K562 (cell line): ENCODE data around the gene ATXN1. TPM values are rescaled to one million over a fixed set of nuclear protein-coding genes. Genes with fewer than 3 reads are reported as not detected.

Experiments used
- ATF2 ChIP-seq: sonication (generic); formaldehyde crosslinking; IDR thresholded peaks from 2 replicates; pipeline ENCODE4 v1.8.1; 2022; ENCODE audit warnings: missing genetic modification reagents
- CBFA2T2 ChIP-seq: fragments of 450-650 bp; conservative IDR thresholded peaks from 2 replicates; pipeline ENCODE4 v1.6.1; 2017; ENCODE audit warnings: mild to moderate bottlenecking
- CBX3 ChIP-seq, 2 experiments: IDR thresholded peaks; 1 replicate in 1 of 2; 2 replicates in 1 of 2; pipeline ENCODE4 v1.6.1; 2012; ENCODE audit warnings: inconsistent platforms in 2 of 2, low read length in 2 of 2, borderline replicate concordance in 1 of 2, control low read depth in 1 of 2
- CC2D1A ChIP-seq: fragments of 450-650 bp; IDR thresholded peaks from 2 replicates; pipeline ENCODE4 v1.6.1; 2017; ENCODE audit warnings: mild to moderate bottlenecking
- CEBPB ChIP-seq: fragments of 450-650 bp; IDR thresholded peaks from 2 replicates; pipeline ENCODE4 v1.6.1; 2016; ENCODE audit warnings: missing genetic modification characterization, missing compliant biosample characterization
- CGGBP1 ChIP-seq: fragments of 250-450 bp; sonication (Bioruptor Pico); IDR thresholded peaks from 2 replicates; pipeline ENCODE4 v1.9.0; 2021; ENCODE audit warnings: mild to moderate bottlenecking
- CSDE1 ChIP-seq, 2 experiments: fragments of 450-650 bp; IDR thresholded peaks; 2 replicates each; pipeline ENCODE4 v1.6.1; 2016; ENCODE audit warnings: mild to moderate bottlenecking in 1 of 2
- EGR1 ChIP-seq: fragments of 450-650 bp; conservative IDR thresholded peaks from 2 replicates; pipeline ENCODE4 v1.6.1; 2017; ENCODE audit warnings: mild to moderate bottlenecking
- FOSL1 ChIP-seq: fragments of 200-800 bp; sonication (Bioruptor generic); conservative IDR thresholded peaks from 2 replicates; pipeline ENCODE4 v1.6.1; 2016; ENCODE audit warnings: missing genetic modification characterization, missing compliant biosample characterization
- JUND ChIP-seq, 2 experiments: IDR thresholded peaks; 2 replicates in 1 of 2; 3 replicates in 1 of 2; pipeline ENCODE4 v1.6.1; 2011; ENCODE audit warnings: borderline replicate concordance in 2 of 2, low read depth in 2 of 2, low read length in 2 of 2, improper control_type of control experiment in 1 of 2, missing biosample characterization in 1 of 2, missing genetic modification characterization in 1 of 2, missing genetic modification reagents in 1 of 2
- KDM5B ChIP-seq: fragments of 200-600 bp; sonication (generic); IDR thresholded peaks from 2 replicates; pipeline ENCODE4 v1.6.1; 2012; ENCODE audit warnings: low read depth, mild to moderate bottlenecking, moderate library complexity, low read length, control low read depth, inconsistent platforms; ENCODE audit not compliant: insufficient replicate concordance
- MXD1 ChIP-seq: fragments of 250-450 bp; sonication (Bioruptor Pico); IDR thresholded peaks from 2 replicates; pipeline ENCODE4 v1.8.0; 2021; ENCODE audit warnings: borderline replicate concordance, mild to moderate bottlenecking, moderate library complexity; ENCODE audit not compliant: poor library complexity, severe bottlenecking
- MYNN ChIP-seq, 2 experiments: sonication (generic); formaldehyde crosslinking in 1 of 2; IDR thresholded peaks; 2 replicates each; pipeline versions ENCODE4 v1.5.0 to v1.6.1; 2016 to 2020; ENCODE audit warnings: antibody characterized with exemption in 1 of 2, missing genetic modification reagents in 1 of 2
- NR2F6 ChIP-seq: fragments of 450-650 bp; formaldehyde crosslinking; IDR thresholded peaks from 2 replicates; pipeline ENCODE4 v1.4.0; 2020; ENCODE audit warnings: mild to moderate bottlenecking
- NRF1 ChIP-seq, 2 experiments: fragments of 450-650 bp; IDR thresholded peaks in 1 of 2; conservative IDR thresholded peaks in 1 of 2; 2 replicates each; pipeline ENCODE4 v1.6.1; 2014; ENCODE audit warnings: mild to moderate bottlenecking in 2 of 2
- POLR2A ChIP-seq: fragments of 450-650 bp; conservative IDR thresholded peaks from 2 replicates; pipeline ENCODE4 v1.6.1; 2016
- RBFOX2 ChIP-seq: fragments of 200-400 bp; formaldehyde crosslinking; IDR thresholded peaks from 2 replicates; pipeline ENCODE4 v1.6.1; 2017; ENCODE audit warnings: low read depth, mild to moderate bottlenecking, low read length, moderate library complexity
- RFX1 ChIP-seq: fragments of 450-650 bp; IDR thresholded peaks from 2 replicates; pipeline ENCODE4 v1.6.1; 2016; ENCODE audit warnings: mild to moderate bottlenecking, moderate library complexity
- SAFB ChIP-seq: fragments of 200-400 bp; formaldehyde crosslinking; IDR thresholded peaks from 2 replicates; pipeline ENCODE4 v1.6.1; 2017; ENCODE audit warnings: low read depth, low read length, borderline replicate concordance
- SMAD4 ChIP-seq: fragments of 250-450 bp; sonication (Bioruptor Pico); conservative IDR thresholded peaks from 2 replicates; pipeline ENCODE4 v1.8.0; 2021; ENCODE audit warnings: inconsistent platforms, mild to moderate bottlenecking, moderate library complexity
- ZBTB12 ChIP-seq: fragments of 250-450 bp; sonication (Bioruptor Pico); IDR thresholded peaks from 2 replicates; pipeline ENCODE4 v1.4.0; 2020
- ZNF282 ChIP-seq: sonication (generic); formaldehyde crosslinking; IDR thresholded peaks from 2 replicates; pipeline ENCODE4 v1.8.1; 2023; ENCODE audit warnings: missing genetic modification reagents
- ZNF668 ChIP-seq: fragments of 250-450 bp; sonication (Bioruptor Pico); IDR thresholded peaks from 2 replicates; pipeline ENCODE4 v1.8.0; 2022; ENCODE audit warnings: mild to moderate bottlenecking, inconsistent platforms
- ZNF780A ChIP-seq: fragments of 250-450 bp; sonication (Bioruptor Pico); IDR thresholded peaks from 2 replicates; pipeline ENCODE4 v1.5.0; 2021; ENCODE audit warnings: mild to moderate bottlenecking
- ZSCAN29 ChIP-seq: fragments of 450-650 bp; IDR thresholded peaks from 2 replicates; pipeline ENCODE4 v1.6.1; 2017
- ZSCAN32 ChIP-seq: fragments of 450-650 bp; formaldehyde crosslinking; IDR thresholded peaks from 2 replicates; pipeline ENCODE4 v1.4.0; 2020; ENCODE audit warnings: mild to moderate bottlenecking, moderate library complexity
- polyA plus RNA-seq, 8 experiments: library from polyadenylated mRNA; depleted of rRNA in 4 of 8; stranded (reverse) in 5 of 8; unstranded in 3 of 8; fragments of >200 nt; fragmentation: Nextera tagmentation in 2 of 8; fragmentation: Illumina TruSeq in 1 of 8; extraction: Ambion mirVana in 2 of 8; extraction: Trizol in 1 of 8; gene quantifications; 2 replicates each; pipeline versions ENCODE4 v1.2.1 to v1.2.3, GENCODE V29; 2011 to 2014; ENCODE audit warnings: inconsistent platforms in 1 of 8, missing spikeins in 1 of 8
- total RNA-seq, 7 experiments: library from RNA; depleted of rRNA in 6 of 7; stranded (reverse); fragments of >200 nt in 6 of 7; fragmentation: Illumina TruSeq in 2 of 7; extraction: Trizol in 2 of 7; gene quantifications; 2 replicates each; pipeline versions ENCODE4 v1.2.1 to v1.2.3, GENCODE V29; 2011 to 2021; ENCODE audit warnings: low replicate concordance in 1 of 7

Gene ATXN1
- total and polyA plus RNA-seq, 9 of the 15 experiments (the other 6 are each of a cell fraction or from before 2014, with no cell fraction given) = under 0.01 to 1.2 (median 0.58) TPM

- TF ChIP-seq JUND (IDR thresholded peaks at IDR 0.05; ENCODE audit: borderline replicate concordance, low read depth, low read length) = peak; percentile 78
- peak; percentile 79; the same call in 2 of the 3 replicates for TF ChIP-seq JUND (tag; IDR thresholded peaks at IDR 0.05; ENCODE audit: borderline replicate concordance, low read depth, low read length)
- TF ChIP-seq KDM5B = peak; percentile 31
- TF ChIP-seq ATF2 = no peak
- no peak for TF ChIP-seq SAFB
- TF ChIP-seq RFX1 = no peak; the same call in 1 of the 2 replicates
- no peak for TF ChIP-seq ZNF282 (CRISPR knock-in tag)
- peak; percentile 67; the same call in 1 of the 2 replicates for TF ChIP-seq ZNF668 (CRISPR knock-in tag)
- peak; percentile 44; the same call in 1 of the 2 replicates for TF ChIP-seq FOSL1 (tag)
- TF ChIP-seq CBX3 (IDR thresholded peaks at IDR 0.05; ENCODE audit: borderline replicate concordance in 1 of 2, low read length in 2 of 2) = peak in 1 of 2 experiments; percentile 63; a peak in 2 of 3 replicates
- peak; percentile 93 for TF ChIP-seq MYNN (IDR thresholded peaks at IDR 0.05)
- TF ChIP-seq MYNN (CRISPR knock-in tag; IDR thresholded peaks at IDR 0.05) = no peak
- TF ChIP-seq POLR2A = peak; percentile 89
- 0 out of 2 replicates have a peak, but pooled peaks have one; percentile 8 for TF ChIP-seq CGGBP1 (CRISPR knock-in tag)
- TF ChIP-seq CEBPB = peak; percentile 66
- TF ChIP-seq ZSCAN32 (CRISPR knock-in tag) = 0 out of 2 replicates have a peak, but pooled peaks have one; percentile 15
- TF ChIP-seq SMAD4 (CRISPR knock-in tag) = peak; percentile 98
- TF ChIP-seq MXD1 (CRISPR knock-in tag) = peak; percentile 37
- no peak for TF ChIP-seq ZBTB12 (CRISPR knock-in tag)
- TF ChIP-seq CC2D1A = peak; percentile 100
- peak; percentile 48; the same call in 1 of the 2 replicates for TF ChIP-seq EGR1
- peak; percentile 69 to 74 for TF ChIP-seq NRF1 (conservative IDR thresholded peaks at IDR 0.05 in 1 of 2, IDR thresholded peaks at IDR 0.05 in 1 of 2)
- peak in 1 of 2 experiments; percentile 48; a peak in 1 of 4 replicates for TF ChIP-seq CSDE1 (IDR thresholded peaks at IDR 0.05)
- TF ChIP-seq RBFOX2 = peak; percentile 69
- 0 out of 2 replicates have a peak, but pooled peaks have one; percentile 56 for TF ChIP-seq ZSCAN29
- no peak for TF ChIP-seq ZNF780A (CRISPR knock-in tag)
- TF ChIP-seq NR2F6 (CRISPR knock-in tag) = no peak
- TF ChIP-seq CBFA2T2 = peak; percentile 97
Measured at GRCh38 chr6:16267428-16268263, 493.6 kb downstream of the ATXN1 start (continued).
